Choroid plexus epithelial cell (primary cell): ENCODE results near the gene KIRREL1.

Source experiments
- DNase-seq: peaks from one replicate; pipeline ENCODE4 v3.0.0-alpha.2; 2010; ENCODE audit warnings: low read depth
- H3K4me3 ChIP-seq: 2 replicates; pipeline ENCODE4 v1.5.1; 2011; ENCODE audit warnings: low read depth, mild to moderate bottlenecking, control low read depth, low read length, moderate library complexity
- TF ChIP-seq, protein P1 (sequence below): conservative IDR thresholded peaks from 2 replicates; pipeline ENCODE4 v1.5.1; 2011; ENCODE audit warnings: low read depth, mild to moderate bottlenecking, control low read depth, inconsistent platforms, low read length, moderate library complexity

Gene KIRREL1

DNA sequence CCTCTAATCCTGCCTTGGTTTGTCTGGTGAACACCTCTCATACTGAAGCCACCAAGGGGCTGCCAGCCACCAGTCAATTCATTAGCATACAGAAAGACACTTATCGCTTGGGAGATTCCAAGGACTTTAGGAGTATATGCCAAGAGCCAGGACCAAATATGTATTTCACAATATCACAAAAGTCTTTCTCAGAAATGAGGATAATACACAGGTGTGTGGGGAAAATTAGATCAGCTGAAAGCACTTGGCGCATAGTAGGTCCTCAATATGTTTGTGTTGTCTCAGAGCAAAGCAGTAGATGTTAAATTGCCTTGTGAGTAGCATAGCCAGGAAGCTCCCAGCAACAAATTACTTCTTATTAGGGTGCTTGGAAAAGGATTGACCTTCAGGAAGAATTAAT is 34.1 kb downstream of the KIRREL1 start:
- TF ChIP-seq, protein P1, sequence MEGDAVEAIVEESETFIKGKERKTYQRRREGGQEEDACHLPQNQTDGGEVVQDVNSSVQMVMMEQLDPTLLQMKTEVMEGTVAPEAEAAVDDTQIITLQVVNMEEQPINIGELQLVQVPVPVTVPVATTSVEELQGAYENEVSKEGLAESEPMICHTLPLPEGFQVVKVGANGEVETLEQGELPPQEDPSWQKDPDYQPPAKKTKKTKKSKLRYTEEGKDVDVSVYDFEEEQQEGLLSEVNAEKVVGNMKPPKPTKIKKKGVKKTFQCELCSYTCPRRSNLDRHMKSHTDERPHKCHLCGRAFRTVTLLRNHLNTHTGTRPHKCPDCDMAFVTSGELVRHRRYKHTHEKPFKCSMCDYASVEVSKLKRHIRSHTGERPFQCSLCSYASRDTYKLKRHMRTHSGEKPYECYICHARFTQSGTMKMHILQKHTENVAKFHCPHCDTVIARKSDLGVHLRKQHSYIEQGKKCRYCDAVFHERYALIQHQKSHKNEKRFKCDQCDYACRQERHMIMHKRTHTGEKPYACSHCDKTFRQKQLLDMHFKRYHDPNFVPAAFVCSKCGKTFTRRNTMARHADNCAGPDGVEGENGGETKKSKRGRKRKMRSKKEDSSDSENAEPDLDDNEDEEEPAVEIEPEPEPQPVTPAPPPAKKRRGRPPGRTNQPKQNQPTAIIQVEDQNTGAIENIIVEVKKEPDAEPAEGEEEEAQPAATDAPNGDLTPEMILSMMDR: no peak
- DNase-seq: no peak
- no peak overlapping the region for H3K4me3 ChIP-seq

DNA sequence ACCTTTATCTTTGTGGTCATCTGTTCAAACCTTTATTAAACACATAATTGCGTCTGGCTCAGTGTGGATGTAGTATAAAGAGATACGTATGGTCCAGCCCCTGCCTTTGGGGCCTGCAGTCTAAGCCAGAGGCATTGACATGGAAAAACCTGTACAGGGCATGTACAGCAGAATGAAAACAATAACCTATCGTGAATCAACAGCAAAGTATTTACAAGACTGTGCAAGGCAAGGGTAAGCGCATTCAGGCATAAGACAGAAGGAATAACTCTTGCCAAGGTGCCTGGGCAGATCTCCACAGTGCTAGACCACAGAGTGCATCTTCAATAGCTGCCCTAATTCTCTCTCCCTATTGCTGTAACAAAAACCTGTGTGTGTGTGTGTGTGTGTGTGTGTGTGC is 35.5 kb downstream of the KIRREL1 start:
- TF ChIP-seq, protein P1: no peak
- peak; percentile 76 for DNase-seq
- H3K4me3 ChIP-seq: no peak overlapping the region

DNA sequence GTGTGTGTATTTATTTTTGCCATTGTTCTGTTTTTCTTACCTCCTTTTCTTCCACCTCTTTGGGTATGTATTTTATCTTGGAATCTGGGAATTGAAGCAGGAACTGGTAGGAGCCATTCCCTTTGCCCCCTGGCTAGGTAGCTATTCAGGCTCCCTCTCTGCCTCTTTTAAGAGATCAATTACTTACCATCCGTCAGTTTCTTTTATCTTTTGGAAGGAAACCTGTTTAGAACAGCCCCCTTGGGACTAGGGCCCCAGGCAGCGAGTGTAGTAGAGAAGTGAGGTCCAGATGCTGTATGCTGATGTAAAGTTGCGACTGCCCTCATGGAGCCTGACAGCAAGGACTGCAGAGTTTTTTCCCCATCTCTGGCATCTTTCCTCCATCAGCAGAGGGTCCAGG is 41.6 kb downstream of the KIRREL1 start:
- no peak for DNase-seq
- TF ChIP-seq, protein P1: no peak
- no peak overlapping the region for H3K4me3 ChIP-seq

DNA sequence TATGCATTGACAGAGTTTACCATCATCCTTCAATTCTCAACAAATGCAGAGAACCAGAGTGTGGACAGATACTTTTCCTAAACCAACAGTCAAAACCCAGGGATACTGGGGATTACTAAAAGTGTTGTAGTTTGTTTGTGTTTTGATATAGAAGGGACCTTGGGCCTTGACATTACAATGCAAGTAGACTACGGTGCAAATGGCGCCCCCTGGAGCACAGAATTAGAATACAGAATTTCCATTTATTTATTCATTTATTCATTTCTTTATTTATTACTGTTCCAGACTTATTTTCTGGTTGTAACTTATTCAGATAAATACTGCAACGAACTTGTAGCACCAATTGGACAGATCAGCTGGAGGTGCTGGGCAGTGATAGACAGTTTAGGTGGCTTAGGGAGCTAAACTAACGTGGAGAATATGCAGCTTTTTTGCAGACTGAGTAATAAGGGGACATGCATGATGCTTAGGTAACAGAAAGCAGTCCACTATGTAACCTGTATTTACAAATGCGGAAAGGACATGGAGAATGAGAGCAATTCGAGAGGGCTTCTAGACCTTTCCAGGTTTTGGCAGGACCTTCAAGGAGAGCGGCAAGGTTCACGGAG is 42.6 kb downstream of the KIRREL1 start:
- H3K4me3 ChIP-seq: no peak overlapping the region
- peak; percentile 78 for DNase-seq
- TF ChIP-seq, protein P1: peak; percentile 77

DNA sequence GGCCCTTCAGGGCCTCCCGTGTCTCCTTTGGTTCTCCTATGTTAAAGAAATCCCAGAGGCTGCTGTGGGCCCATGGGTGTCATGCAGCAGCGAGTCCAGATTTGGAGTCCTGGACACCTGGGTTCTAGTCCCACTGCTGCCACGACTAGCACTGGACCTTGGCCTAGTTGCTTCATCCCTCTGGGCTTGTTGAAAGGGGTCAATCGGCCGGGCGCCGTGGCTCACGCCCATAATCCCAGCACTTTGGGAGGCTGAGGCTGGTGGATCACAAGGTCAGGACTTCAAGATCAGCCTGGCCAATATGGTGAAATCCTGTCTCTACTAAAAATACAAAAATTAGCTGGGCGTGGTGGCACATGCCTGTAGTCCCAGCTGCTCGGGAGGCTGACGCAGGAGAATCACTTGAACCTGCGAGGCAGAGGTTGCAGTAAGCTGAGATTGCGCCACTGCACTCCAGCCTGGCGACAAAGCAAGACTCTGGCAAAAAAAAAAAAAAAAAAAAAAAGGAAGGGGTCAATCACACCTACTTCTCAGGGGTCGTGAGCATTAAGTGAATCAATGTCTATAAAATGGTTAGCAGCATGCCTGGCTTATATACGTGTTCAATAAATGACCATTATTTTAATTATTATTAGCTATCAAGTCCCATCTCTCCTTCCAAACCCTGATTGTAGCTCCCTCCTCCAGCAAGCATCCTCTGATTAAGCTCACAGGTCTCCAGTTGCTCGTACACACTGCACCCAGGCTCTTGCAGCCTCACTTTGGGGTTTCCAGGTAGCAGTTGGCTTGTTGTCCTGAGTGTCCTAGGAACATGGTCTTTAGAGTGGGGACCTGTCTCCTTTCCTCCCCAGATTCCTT is 43.8 kb downstream of the KIRREL1 start:
- H3K4me3 ChIP-seq: no peak overlapping the region
- TF ChIP-seq, protein P1: no peak
- DNase-seq: no peak

DNA sequence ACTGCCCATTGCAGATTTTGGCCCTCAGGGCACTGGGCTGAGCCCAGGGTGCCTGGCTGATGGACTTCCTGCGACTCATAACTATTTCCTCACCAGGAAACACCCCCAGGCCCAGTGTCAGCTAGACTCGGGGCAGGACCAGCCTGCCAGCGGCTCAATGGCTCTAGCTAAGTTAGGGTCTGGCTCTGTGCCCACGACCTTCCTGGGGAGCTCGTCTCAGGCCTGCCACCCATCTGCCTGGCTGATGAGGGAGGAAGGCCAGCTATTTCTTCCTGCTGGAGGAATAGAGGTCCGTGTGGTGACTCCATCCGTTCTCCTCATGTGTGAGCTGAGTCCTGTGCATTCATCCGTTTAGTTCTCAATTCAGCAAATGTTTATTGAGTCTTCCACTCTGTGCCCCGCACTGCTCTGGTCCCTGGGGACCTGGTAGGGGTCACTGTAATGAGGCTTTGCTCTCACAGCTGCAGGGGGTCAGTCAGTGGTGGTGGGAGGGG is 44.5 kb downstream of the KIRREL1 start:
- DNase-seq: peak; percentile 32
- no peak overlapping the region for H3K4me3 ChIP-seq
- TF ChIP-seq, protein P1: no peak

DNA sequence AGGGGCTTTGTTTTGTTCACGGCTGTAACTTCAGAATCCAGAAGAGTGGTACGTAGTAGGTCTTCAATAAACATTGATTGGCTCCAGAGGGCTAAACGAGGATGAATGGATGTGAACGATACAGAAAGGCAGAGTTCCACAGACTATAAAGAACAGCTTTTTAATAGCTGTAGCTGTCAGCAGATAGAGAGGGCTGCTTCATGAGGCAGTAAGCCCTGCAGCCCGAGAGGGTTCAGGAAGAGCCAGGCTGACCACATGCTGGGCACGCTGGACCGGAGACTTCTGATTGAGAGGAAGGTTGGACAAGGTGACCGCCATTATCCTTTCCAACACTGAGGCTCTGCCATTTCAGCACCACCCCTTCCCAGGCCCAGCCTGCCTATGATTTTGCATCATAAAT is 45.3 kb downstream of the KIRREL1 start:
- TF ChIP-seq, protein P1: no peak
- DNase-seq: no peak
- H3K4me3 ChIP-seq: no peak overlapping the region
